OCI-M2 (cell line): ENCODE results near the gene LRRIQ4.

ENCODE experiments used
- DNase-seq: peaks from one replicate; lab custom pipeline; 2025; ENCODE audit not compliant: unreplicated experiment; lab: John Stamatoyannopoulos, UW

Gene LRRIQ4

DNA sequence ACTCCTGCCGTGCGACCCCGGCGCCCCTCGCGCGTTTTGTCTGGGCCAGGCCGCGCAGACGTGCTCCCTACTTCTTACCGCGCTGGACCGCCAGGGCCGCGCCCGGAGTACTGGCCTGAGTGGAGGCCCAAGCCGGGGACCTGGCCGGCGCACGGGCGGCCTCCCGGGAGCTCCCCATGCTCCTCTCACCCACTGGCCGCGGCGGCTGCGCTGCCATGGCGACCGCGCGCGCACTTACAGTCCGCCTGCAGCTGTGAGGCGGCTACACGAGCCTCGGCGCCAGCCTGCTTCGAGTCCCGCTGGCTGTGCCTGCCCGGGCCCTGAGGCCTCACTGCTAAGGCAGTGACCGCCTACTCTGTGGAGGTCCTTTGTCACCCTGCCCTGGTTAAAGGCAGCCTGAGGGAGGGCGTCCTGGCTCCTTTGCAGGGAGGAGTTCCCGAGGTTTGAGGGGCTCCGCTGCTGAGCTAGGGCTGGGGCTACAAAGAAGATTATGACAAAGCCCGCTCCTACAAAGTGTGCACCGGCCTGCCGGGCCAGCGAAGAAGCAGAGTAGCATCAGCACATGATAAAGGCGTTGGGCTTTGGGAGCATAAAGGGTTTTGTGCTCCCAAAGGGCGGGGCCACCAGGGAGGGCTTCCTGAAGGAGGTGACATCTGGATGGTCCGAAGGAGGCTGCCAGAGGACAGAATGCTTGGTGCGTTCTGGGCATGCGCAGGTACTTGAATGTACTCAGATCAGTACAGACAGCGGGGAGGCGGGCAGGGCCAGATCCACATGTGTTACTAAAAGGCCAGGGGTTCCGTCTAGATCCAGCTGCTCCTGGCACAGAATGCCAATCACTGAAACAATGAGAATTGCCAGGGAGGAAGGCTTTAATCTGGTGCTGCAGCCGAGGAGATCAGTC, at the start of gene LRRIQ4, which contains the start of gene LRRC34:
Gene LRRIQ4 (plus strand): TSS at position 539 of the 904 bp plus-strand sequence. CDS start 9,052 bp downstream, outside the sequence.
Gene LRRC34 (minus strand): TSS at position 573 of the 904 bp plus-strand sequence. CDS start 356 bp downstream, at position 217.
- no peak for DNase-seq

DNA sequence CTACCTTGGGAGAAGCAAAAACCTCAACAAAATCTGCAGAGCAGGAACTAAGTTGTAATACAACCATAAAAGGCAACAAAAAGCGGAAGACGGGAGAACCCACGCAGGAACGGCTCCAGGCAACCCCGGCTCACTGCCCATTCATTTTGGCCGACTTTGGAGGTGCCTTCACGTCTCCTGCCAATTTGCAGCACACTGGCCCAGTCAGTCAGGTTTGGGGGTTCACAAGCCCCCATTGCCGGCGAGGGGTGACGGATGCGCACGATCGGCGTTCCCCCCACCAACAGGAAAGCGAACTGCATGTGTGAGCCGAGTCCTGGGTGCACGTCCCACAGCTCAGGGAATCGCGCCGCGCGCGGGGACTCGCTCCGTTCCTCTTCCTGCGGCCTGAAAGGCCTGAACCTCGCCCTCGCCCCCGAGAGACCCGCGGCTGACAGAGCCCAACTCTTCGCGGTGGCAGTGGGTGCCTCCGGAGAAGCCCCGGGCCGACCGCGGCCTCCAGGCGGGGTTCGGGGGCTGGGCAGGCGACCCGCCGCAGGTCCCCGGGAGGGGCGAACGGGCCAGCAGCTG, 48.3 kb upstream of the LRRIQ4 start:
- DNase-seq: no peak

DNA sequence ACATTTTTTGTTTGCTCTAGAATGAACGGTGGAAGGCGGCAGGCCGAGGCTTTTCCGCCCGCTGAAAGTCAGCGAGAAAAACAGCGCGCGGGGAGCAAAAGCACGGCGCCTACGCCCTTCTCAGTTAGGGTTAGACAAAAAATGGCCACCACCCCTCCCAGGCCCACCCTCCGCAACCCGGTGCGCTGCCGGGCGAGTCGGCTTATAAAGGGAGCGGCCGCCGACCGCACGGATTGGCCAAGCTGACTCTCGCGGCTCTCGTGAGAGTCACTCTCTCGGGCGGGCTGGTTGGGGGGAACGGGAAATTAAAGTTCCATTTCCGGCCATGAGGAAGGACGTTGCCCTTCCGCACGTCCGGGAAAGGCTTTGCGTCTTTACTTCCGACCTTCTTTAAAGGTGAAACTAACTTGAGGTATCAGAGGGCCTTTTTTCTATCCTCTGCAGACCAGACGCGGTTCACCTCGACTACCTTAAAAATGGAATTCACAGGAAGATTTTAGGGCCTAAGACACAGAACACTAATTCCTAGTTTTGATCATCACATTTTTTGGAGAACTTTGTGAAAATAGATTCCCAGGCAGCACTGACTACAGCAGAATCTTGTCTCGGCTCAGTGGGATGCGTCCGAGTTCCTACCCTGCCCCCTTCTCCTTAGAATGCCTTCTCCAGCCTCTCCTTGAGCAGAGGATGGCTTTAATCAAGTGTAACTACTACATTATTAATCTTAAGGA, 47.6 kb upstream of the LRRIQ4 start, which contains the start of gene TERC:
Gene TERC (minus strand): TSS at position 179 of the 731 bp plus-strand sequence.
- no peak for DNase-seq

DNA sequence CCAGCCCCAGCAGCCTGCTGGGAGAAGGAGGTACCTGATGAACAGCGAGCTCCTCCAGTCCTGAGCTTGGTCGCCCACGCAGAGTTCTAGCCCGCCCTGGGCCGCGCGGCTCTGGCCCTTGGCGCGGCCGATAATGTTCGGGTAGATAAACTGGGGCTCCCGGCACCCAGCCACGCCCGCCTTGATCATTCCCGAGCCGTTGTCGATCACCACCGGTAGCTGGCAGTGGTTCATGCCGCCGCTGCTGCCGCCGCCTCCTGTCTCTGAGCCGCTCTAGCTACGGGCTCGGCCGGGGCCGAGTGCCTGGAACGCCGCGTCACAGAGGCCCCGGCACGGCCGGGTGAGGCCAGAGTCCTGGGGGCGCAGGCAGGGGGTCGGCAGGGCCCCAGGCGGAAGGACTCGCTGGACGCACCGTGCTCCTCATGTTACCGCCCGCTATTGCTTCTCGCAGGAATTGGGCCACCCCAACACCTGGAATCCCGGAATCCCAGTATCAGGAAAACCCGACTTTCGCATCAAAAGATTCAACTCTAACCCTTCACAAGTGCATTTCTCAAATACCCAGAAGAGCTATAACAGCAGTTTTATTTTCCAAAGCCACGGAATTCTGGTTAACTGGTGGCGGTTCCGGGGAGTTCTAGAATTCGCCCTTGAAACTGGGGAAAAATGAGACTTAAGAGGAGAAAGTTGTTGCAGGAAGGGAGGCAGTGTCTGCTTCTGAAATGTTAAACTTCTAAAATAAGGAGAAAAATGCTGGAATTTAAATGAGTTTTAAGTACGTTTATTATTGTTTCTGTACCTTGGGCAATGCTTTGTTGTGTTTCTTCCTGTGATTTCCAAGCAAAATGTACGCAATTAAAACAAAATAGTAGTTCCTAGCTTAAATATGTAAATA, 43.1 kb upstream of the LRRIQ4 start, which contains the start of gene ACTRT3:
Gene ACTRT3 (minus strand): TSS at position 275 of the 895 bp plus-strand sequence. CDS start 41 bp downstream, at position 234.
- peak; percentile 45 for DNase-seq

DNA sequence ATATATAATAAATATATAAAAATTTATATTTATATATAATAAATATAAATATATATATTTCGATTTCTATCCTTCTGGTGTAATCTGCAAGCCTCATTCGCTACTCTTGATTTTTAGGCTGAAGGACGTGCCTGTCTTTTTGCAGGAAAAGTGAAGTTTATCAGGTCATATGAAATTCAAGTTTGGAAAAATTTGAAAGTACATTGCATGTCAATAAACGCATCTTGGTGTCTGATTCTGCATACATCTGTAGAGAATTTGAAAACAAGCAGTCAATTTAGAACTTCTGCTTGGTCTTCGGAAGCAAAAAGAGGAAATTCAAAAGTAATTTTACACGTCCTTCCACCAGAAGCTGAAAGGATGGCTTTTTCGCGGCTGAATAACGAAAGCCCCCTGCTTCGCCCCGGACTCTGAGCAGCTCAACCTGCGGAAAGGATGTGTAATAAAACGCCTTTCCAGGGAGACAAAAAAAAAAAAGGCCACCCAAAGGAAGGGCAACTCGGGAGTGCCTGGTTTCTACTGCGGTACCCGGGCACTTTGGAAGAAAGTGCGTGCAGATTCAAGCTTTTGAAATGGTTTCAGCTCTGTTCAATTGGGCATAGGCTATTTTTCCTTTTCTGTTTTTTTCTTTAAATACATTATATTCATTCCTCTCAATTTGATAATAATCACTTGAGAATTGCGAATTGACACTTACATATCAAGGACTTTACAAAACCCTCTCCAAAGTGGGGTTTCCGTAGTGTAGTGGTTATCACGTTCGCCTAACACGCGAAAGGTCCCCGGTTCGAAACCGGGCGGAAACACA, 41.0 kb upstream of the LRRIQ4 start:
- DNase-seq: peak; percentile 81

DNA sequence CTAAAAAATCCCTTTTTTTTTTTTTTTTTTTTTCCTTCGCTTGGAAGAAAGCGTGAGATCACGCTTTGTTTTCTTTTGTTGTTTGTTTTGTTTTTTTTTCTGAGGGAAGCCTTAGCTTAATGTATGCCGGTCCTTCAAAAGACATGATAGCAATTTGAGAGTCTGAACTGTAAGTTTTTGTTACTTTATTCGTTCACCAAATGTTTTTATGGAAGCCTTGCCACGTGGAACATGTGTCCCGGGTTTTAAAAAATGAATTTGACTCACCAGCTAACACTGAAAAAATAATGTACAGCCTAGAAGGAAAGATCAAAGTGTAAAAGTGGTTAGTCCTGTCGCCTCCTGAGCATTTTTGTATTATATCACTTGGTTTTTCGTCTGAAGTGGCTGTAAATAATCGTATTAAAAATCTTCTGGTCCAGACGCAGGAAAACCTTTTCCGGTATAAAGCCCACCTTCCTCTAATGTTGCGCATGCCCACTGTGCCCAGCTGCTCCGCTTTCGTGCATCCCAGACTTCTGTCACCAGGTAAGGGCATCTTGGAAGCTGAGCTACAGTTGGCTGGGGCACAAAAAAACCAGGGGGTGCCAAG, 40.3 kb upstream of the LRRIQ4 start:
- DNase-seq: peak; percentile 32

DNA sequence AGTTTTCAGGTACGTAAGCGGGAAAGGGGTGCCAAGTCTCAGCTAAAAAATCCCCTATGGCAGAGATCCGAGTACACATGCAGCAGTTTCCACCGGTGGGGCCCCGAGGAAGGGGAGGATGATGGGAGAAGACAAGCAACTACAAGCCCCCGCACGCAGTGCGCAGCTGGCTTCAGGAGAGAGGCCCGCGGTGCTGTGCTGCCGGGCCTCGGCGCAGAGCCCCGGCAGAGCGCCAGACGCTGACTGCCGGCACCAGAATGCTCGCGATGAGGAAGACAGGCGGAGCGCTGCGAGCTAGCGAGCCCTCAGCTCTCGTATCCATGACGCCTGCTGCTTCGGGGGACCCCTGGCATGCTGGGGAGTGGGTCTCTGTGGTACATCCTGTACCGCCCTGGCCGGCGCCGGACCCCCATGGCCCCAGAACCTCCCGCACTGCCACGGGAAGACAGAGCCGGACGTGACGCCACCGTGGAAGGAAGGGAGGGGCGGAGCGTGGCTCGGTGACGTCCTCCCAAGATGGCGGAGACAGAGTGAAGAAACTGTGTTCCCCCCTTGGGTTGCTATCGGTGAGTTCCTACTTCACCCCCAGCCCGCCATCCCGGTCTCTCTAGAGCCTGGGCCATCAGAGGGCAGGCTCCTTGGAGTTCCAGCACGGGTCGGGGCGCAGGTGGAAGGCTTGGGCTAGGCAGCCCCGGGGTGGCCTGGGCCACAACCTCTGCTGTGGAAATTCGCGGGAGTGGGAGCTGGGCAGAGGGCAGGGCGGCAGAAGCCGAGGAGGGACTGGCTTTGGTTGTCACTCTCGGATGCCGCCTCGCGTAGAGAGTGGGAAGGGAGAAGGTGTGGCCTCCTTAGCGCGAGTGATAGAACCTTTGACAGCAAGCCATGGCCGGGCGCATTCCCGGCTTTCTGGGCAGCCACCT, 39.5 kb upstream of the LRRIQ4 start, which contains the start of gene MYNN:
Gene MYNN (plus strand): TSS at position 500 of the 920 bp plus-strand sequence. CDS start 900 bp downstream, outside the sequence.
- DNase-seq: peak; percentile 33

DNA sequence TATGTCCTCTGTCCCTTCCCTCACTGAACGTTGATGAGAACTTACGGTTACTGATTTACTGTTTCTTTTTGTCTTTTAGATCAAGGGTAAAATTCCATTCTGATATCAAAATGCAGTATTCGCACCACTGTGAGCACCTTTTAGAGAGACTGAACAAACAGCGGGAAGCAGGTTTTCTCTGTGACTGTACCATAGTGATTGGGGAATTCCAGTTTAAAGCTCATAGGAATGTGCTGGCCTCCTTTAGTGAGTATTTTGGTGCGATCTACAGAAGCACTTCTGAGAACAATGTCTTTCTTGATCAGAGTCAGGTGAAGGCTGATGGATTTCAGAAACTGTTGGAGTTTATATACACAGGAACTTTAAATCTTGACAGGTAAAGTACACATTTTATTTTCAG, 38.5 kb upstream of the LRRIQ4 start:
- DNase-seq: no peak

DNA sequence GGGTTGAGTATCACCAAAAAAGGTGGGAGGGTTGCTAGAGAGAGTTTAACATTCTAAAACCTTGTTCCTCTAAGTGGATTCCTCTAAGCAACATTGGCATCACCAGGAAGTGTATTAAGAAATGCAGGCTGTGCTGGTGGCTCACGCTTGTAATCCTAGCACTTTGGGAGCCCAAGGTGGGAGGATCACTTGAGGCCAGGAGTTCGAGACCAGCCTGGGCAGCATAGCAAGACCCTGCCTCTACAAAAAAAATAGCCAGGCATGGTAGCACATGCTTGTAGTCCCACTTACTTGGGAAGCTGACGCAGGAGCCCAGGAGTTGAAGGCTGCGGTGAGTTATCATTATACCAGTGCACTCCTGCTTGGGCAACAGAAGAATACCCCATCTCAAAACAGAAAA, 34.8 kb upstream of the LRRIQ4 start:
- no peak for DNase-seq

DNA sequence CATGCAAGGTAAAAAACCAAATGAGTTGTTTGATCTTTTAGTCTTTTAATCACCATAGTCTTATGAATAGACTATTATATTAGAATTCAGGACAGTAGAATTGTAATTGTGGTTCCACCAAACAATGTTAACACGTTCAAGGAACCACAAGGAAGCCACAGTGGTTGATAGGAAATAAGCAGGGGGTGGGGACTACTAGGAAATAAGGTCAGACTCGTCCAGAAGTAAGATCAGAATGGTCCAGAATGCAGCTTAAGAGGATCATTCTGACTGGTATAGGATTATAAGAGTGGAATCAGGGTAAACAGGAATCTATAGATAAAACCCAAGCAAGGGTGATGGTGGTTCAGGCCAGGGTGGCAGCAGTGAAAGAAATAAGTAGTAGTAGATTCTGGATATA, 31.9 kb upstream of the LRRIQ4 start:
- no peak for DNase-seq

DNA sequence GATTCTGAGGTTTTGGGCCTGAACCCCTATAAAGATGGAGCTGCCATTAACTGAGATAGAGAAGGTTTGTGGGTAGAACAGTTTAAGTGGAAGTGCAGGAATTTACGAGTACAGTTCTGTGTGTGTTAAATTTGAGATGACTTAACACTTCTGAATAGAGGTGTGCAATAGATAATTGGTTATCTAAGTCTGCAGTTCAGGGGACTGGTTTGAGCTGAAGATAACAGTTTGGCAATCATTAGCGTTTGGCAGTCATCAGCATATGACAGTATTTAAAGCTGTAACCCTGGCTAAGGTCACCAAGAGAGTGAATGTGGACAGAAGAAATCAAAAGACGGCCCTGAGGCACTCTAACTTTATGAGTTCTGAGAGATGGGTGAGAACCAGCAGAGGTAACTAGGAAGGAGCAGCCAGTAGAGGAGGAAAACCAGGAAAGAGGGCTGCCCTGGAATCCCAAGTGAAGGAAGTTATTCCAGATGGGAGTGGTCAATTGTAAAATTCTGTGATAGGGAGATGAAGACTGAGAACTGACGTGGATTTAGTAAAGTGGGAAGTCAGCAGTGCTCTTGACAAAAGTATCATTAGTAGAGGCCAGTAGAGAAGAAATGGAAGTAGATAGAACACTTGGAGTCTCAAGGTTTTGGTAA, 31.3 kb upstream of the LRRIQ4 start:
- no peak for DNase-seq

DNA sequence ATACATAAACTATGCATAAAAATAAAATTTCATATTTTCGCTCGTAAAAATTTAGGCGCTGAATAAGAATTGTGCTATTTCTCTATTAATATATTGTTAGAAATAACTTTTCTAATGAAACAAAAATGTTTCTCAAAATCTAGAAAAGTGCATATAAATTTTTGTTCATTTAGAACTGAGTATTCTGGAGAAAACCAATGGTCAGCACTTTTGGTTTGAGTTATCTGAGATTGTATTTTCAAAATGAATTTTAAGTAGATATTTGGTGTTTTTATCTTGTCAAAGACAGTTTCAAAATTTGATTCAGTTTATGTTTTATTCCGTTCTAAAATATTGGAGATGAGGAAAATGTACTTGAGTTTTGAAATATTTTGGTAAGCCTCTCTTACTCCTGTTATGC, 25.6 kb upstream of the LRRIQ4 start:
- DNase-seq: no peak

DNA sequence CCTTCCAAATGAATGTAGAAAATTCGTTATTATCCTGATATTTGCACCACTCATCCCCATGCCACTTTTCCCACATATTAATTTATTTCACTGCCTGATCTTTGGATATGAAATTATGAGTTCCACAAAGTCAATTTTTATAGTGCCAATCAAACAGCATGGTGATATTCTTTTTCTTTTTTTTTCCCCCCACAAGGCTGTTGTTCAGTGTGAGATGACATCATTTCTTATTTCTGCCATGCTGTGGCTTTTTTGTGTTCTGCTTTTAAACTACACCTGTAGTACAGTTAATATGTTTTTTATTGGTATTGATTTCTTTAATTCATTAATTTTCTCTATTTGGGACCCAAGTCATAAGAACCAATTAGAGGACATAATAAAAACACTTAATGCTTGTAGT, 24.9 kb upstream of the LRRIQ4 start:
- DNase-seq: no peak

DNA sequence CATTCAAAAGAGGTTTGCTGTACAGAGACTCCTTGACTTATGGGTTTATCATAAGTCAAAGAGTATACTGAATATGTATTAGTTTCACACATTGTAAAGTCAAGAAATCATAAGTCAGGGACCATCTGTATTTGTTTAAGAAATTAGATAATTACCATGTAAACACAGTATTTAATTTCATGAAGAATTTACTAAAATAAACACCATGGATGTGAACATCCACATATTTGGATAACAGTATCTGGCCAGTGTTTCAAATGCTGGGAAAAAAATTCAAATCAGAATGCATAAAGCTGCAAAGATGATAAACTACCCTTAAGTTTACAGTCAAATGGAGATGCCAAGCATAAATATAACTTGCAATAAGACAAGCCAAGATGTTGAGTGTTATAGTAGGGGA, 22.5 kb upstream of the LRRIQ4 start:
- DNase-seq: no peak

DNA sequence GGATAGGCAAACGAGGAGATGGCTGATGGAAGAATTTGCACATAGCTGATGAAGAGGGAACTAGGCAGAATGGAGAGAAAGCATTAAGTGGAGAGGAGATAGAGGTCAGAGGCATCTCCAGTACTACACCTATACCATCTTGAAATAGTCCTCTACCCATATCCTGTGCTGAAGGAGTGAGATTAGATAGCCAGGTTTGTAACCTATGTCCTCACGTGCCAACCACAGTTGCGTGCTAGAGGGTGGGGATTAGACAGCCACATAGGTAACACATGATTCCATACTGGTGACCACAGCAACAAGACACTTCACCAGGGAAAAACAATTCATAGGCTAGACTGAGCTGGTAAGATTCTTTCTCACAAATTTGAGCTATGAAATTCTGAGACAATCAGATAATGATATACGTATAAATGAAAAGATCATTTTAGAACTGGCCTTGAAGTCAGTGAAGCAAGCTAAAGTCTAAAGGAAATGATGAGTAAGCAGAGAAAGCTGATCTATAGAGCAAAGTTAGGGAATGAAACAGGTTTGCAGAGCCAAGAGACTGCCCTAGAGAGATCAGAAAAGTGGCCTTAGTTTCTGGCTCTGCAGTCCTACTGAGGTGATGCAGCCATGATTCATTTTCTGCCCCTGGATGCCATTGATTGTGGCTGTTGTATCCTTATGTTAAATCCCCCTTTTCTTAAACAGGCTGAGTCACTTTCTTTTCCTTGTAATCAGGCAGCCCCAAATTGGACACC, 21.8 kb upstream of the LRRIQ4 start:
- no peak for DNase-seq

DNA sequence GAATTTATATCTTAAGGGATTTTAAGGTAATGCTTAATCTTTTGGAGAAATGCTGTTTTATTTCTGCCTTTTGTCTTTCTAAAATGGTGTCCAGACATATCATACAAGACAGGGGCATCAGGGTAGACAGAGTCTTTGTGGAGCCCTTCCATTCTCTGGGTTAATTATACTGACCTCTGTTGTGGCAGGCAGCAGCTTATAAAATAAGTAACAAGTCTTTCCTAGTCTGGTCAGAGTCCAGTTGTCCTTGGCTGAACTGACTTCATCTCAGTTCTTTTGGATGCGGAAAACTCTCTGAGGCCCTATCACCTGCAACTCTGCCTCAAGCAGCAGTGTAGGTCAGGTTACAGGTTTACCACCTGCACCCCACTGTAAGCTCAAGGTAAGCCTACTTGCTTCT, 20.3 kb upstream of the LRRIQ4 start:
- no peak for DNase-seq

DNA sequence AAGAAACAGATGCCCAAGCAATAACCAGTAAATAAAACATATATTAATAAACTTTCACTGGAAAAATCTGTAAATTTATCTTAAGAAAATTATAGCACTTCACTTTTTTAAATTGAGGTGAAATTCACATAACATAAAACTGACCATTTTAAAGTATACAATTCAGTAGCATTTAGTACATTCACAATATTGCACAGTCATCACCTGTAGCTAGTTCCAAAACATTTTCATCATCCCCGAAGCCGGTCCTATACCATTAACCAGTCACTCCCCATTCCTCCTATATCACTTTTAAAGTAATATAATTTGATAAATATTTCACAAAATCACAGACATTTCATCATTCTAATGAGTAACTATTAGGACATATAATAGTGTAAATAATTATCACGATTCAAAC, 8.0 kb upstream of the LRRIQ4 start:
- DNase-seq: no peak
